Bronchial epithelial cell (primary cell): Measurements from ENCODE around the gene C1orf105. TPM values are rescaled to one million over a fixed set of nuclear protein-coding genes. Genes with fewer than 3 reads are reported as not detected.

Experiments
- DNase-seq: peaks from one replicate; pipeline ENCODE4 v3.0.0-alpha.2; 2010; ENCODE audit warnings: low read depth
- FAIRE-seq: peaks from 2 replicates; lab custom pipeline; 2011; peaks lifted over from hg19 to GRCh38; lab: Jason Lieb, UNC
- H3K27me3 ChIP-seq: 2 replicates; pipeline ENCODE4 v1.5.1; 2011; ENCODE audit warnings: low read length; ENCODE audit not compliant: control insufficient read depth, insufficient read depth
- H3K36me3 ChIP-seq: 2 replicates; pipeline ENCODE4 v1.5.1; 2011; ENCODE audit warnings: low read length; ENCODE audit not compliant: control insufficient read depth, insufficient read depth
- H3K4me3 ChIP-seq: 2 replicates; pipeline ENCODE4 v1.5.1; 2011; ENCODE audit warnings: mild to moderate bottlenecking, low read depth, low read length, control low read depth
- total RNA-seq: library from RNA; depleted of rRNA; stranded (reverse); fragments of >200 nt; gene quantifications from 2 replicates; pipeline ENCODE4 v1.2.1, GENCODE V29; 2014
- TF ChIP-seq, protein P1 (sequence below): IDR thresholded peaks from 2 replicates; pipeline ENCODE4 v1.5.1; 2011; ENCODE audit warnings: mild to moderate bottlenecking, moderate library complexity, low read length, control low read depth, inconsistent platforms; ENCODE audit not compliant: insufficient read depth, severe bottlenecking

Gene C1orf105
- total RNA-seq, 1 donor from 2014 or later: not detected

DNA sequence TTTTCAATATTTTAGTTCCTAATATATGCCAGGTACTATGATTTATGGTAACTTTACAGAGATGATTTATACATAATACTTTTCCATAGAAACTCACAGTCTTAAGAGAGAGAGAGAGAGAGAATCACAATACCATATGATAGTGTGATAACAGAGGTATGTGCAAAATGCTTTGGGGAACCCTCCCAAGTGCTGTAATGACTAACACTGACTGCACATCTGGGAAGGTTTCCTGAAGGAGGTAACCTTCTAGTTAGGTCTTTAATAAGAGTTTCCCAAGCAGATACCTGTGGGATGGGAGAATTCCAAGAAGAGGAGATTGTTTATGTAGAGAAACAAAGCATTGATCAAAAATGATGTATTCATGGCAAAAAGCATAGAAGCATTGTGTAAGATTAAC is 58.0 kb downstream of the C1orf105 start:
- DNase-seq: peak; percentile 68
- Histone ChIP-seq H3K27me3 (no peaks in the 10 kb centered on the region), H3K36me3 (no peaks in the 10 kb centered on the region), H3K4me3 (no peak overlapping the region)
- TF ChIP-seq, protein P1, sequence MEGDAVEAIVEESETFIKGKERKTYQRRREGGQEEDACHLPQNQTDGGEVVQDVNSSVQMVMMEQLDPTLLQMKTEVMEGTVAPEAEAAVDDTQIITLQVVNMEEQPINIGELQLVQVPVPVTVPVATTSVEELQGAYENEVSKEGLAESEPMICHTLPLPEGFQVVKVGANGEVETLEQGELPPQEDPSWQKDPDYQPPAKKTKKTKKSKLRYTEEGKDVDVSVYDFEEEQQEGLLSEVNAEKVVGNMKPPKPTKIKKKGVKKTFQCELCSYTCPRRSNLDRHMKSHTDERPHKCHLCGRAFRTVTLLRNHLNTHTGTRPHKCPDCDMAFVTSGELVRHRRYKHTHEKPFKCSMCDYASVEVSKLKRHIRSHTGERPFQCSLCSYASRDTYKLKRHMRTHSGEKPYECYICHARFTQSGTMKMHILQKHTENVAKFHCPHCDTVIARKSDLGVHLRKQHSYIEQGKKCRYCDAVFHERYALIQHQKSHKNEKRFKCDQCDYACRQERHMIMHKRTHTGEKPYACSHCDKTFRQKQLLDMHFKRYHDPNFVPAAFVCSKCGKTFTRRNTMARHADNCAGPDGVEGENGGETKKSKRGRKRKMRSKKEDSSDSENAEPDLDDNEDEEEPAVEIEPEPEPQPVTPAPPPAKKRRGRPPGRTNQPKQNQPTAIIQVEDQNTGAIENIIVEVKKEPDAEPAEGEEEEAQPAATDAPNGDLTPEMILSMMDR: no peak
- FAIRE-seq: no peak

DNA sequence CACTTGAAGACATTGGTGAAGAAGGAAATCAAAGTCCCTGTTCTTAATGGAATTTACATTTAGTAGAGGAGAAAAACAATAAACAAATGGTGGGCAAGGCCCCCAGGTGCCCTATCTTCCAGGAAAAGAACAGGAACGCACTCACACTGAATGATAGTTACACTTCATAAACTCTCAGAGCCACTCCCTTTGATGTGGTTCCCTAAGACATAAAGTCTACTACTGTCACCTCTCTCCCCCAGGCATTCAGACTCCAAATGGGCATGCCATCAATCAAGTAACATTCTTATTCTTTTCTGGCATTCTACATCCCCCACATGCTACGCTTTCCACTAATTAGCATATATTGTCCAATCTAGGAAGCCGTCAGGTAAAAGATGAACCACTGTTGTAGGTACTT is 59.9 kb downstream of the C1orf105 start:
- no peak for FAIRE-seq
- Histone ChIP-seq H3K36me3 (no peaks in the 10 kb centered on the region), H3K27me3 (no peaks in the 10 kb centered on the region), H3K4me3 (no peak overlapping the region)
- no peak for DNase-seq
- TF ChIP-seq, protein P1: no peak

DNA sequence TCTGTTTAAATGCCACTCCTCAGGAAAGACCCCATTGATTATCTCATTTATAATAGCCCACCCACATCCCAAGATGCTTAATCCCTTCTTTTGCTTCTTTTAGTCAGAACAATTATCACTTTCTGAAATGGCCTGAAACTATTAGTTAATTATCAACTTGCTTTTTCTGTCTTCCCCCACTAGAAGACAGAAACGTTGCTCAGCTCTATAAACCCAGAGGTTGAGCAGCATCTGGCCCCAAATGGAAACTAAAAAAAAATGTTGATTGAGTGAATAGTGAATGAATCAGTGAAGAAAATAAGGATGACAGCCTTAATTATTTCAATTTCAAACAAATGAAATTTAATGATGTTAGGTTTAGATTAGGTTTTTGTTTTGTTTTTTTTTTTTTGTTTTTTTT is 61.6 kb downstream of the C1orf105 start:
- Histone ChIP-seq H3K4me3 (no peak overlapping the region), H3K27me3 (no peaks in the 10 kb centered on the region), H3K36me3 (no peaks in the 10 kb centered on the region)
- TF ChIP-seq, protein P1: no peak
- FAIRE-seq (no peak), DNase-seq (no peak)

DNA sequence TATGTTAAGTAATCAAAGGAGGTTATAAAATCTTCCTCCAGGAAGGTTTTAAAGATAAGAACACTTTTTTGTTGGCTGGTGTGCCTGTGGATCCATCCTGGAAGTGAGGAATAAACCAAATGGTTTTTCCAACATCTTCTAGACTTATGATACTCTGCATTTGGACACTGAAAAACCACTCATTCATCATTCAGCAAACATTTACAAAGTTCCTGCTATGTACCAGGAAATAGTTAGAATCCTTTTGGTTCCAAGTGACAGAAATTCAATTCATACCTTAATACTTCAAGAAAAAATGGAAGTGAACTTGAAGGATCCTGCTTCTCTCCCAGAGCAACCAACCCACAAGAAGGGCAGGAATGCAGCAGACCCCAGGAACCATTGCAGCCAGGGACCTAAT is 63.0 kb downstream of the C1orf105 start:
- H3K36me3 ChIP-seq: no peaks in the 10 kb centered on the region
- FAIRE-seq (no peak), DNase-seq (no peak)
- TF ChIP-seq, protein P1: no peak
- no peak overlapping the region for H3K4me3 ChIP-seq
- H3K27me3 ChIP-seq: no peaks in the 10 kb centered on the region

DNA sequence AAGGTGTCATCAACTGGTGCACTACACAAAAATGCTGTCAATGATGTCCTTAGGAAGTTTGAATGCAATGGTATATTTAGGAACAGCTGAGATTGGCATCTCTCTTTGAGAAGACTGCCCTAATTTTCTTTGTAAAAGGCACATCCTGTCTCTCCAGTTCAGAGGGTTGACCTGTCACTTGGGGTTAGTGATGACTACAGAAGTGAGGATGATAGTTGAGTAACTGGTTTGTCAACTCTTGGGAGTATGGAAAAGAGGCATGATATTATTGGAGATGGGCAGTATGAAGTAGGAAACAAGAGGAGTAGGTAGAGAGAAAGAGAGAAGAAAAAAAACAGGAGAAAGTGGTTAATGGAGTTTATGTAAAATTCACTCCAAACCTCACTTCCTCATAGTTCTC is 63.8 kb downstream of the C1orf105 start:
- Histone ChIP-seq H3K36me3 (no peaks in the 10 kb centered on the region), H3K4me3 (no peak overlapping the region), H3K27me3 (no peaks in the 10 kb centered on the region)
- FAIRE-seq: no peak
- DNase-seq: peak; percentile 64
- TF ChIP-seq, protein P1: no peak

DNA sequence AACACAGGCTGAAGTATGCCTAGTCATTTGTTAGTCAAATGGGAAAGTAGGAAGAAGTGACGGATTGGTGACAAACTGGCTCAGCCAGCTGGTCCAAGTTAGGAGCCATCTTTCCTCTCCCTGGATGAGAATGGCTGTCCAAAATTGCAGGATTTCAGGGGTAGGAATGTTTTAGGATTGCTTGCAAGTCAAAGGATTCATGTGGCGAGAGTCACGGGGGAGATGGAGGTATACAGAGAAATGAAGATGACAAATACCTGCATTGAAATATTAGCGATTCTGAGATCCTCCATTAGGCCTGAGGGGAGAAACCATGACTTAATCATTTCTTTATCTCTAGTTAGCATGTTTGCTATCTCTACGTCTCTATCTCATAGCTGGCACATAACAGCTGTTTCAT is 65.1 kb downstream of the C1orf105 start:
- no peak for DNase-seq
- H3K36me3 ChIP-seq: no peaks in the 10 kb centered on the region
- no peak for FAIRE-seq
- H3K27me3 ChIP-seq: no peaks in the 10 kb centered on the region
- H3K4me3 ChIP-seq: no peak overlapping the region
- TF ChIP-seq, protein P1: no peak
